Measurements from ENCODE around the gene TTC39C. TPM values are rescaled to one million over a fixed set of nuclear protein-coding genes. Genes with fewer than 3 reads are reported as not detected.

Gene TTC39C
- total and polyA plus RNA-seq, 2 experiments from 2014 or later: 69.4 to 136 TPM

- no peak for TF ChIP-seq EZH2phosphoT487 (IDR thresholded peaks at IDR 0.05; ENCODE audit: unreplicated experiment)
- TF ChIP-seq EZH2 (IDR thresholded peaks at IDR 0.05; ENCODE audit: low read depth, unreplicated experiment): no peak
- no peak for TF ChIP-seq CTCF (conservative IDR thresholded peaks at IDR 0.05; ENCODE audit: low read depth in 2 of 2)
These were observed 4.8 kb upstream of the TTC39C start (continued) for GRCh38 chr18:24009651-24010333.

- no peak overlapping the region for H3K27ac ChIP-seq (ENCODE audit: low read depth)
- H3K36me3 Mint-ChIP-seq (ENCODE audit: low read depth): no peaks in the 10 kb centered on the region; the same call in 2 of the 3 replicates
- H3K27me3 ChIP-seq (ENCODE audit: insufficient read depth): no peaks in the 10 kb centered on the region
- TF ChIP-seq ZNF331 (CRISPR knock-in tag; IDR thresholded peaks at IDR 0.05; ENCODE audit: low read depth): no peak
- peaks cover 9% of the 10 kb centered on the region for H3K27me3 Mint-ChIP-seq (ENCODE audit: insufficient read depth, low read depth, poor library complexity)
- H3F3A ChIP-seq (replicated peaks; ENCODE audit: low read depth): peaks cover 4% of the 10 kb centered on the region; the same call in 1 of the 2 replicates
- H3K36me3 ChIP-seq (ENCODE audit: insufficient read depth): no peaks in the 10 kb centered on the region
- H2AFZ ChIP-seq: no peak overlapping the region
- no peaks in the 10 kb centered on the region for H4K20me1 ChIP-seq (replicated peaks; ENCODE audit: insufficient read depth)
- peaks cover under 1% of the 10 kb centered on the region; the same call in 2 of the 3 replicates for H3K4me1 Mint-ChIP-seq
- H3K4me2 ChIP-seq: no peak overlapping the region
- DNase-seq (ENCODE audit: low spot score) (peak; percentile 24), ATAC-seq (no peak)
- H3K4me3 Mint-ChIP-seq: no peak overlapping the region
- no peaks in the 10 kb centered on the region; the same call in 1 of the 2 replicates for H3K9me2 ChIP-seq (ENCODE audit: insufficient read depth)
- H3K4me3 ChIP-seq: no peak overlapping the region
- peaks cover 10% of the 10 kb centered on the region for H3K79me2 ChIP-seq (replicated peaks; ENCODE audit: insufficient read depth)
- no peaks in the 10 kb centered on the region; the same call in 2 of the 3 replicates for H3K9me3 Mint-ChIP-seq
- H3K27ac Mint-ChIP-seq: no peak overlapping the region
- H3K4me1 ChIP-seq (ENCODE audit: insufficient read depth): peaks cover 8% of the 10 kb centered on the region
These were observed 3.9 kb upstream of the TTC39C start for GRCh38 chr18:24010673-24011072.

GRCh38 chr18:24011123-24011917 lies 3.2 kb upstream of the TTC39C start:
- no peaks in the 10 kb centered on the region; the same call in 1 of the 2 replicates for H3K9me2 ChIP-seq (ENCODE audit: insufficient read depth)
- Mint-ChIP-seq H3K9me3 (no peaks in the 10 kb centered on the region; the same call in 2 of the 3 replicates), H3K4me1 (peaks cover 7% of the 10 kb centered on the region), H3K27me3 (ENCODE audit: insufficient read depth, low read depth, poor library complexity) (peaks cover 11% of the 10 kb centered on the region), H3K4me3 (no peak overlapping the region), H3K36me3 (ENCODE audit: low read depth) (no peaks in the 10 kb centered on the region; the same call in 2 of the 3 replicates), H3K27ac (no peak overlapping the region)
- peaks cover 12% of the 10 kb centered on the region for H3K4me1 ChIP-seq (ENCODE audit: insufficient read depth)
- TF ChIP-seq JUNB (IDR thresholded peaks at IDR 0.05; ENCODE audit: unreplicated experiment): no peak
- no peak for TF ChIP-seq ZNF114 (CRISPR knock-in tag; IDR thresholded peaks at IDR 0.05)
- TF ChIP-seq REST (IDR thresholded peaks at IDR 0.05; ENCODE audit: unreplicated experiment): no peak
- no peak for TF ChIP-seq EZH2phosphoT487 (IDR thresholded peaks at IDR 0.05; ENCODE audit: unreplicated experiment)
- no peak for TF ChIP-seq ETS1 (IDR thresholded peaks at IDR 0.05)
- TF ChIP-seq POLR2AphosphoS5 (IDR thresholded peaks at IDR 0.05; ENCODE audit: low read depth): no peak
- H2AFZ ChIP-seq: peak overlapping the region; percentile 58; the same call in 1 of the 2 replicates
- H3K4me3 ChIP-seq: no peak overlapping the region
- H4K20me1 ChIP-seq (replicated peaks; ENCODE audit: insufficient read depth): no peaks in the 10 kb centered on the region
- H3F3A ChIP-seq (replicated peaks; ENCODE audit: low read depth): peaks cover 4% of the 10 kb centered on the region; the same call in 1 of the 2 replicates
- no peak for DNase-seq (ENCODE audit: low spot score)
- H3K36me3 ChIP-seq (ENCODE audit: insufficient read depth): no peaks in the 10 kb centered on the region
- ATAC-seq: no peak
- no peak overlapping the region; the same call in 1 of the 2 replicates for H3K4me2 ChIP-seq
- peaks cover 16% of the 10 kb centered on the region for H3K79me2 ChIP-seq (replicated peaks; ENCODE audit: insufficient read depth)
- H3K27me3 ChIP-seq (ENCODE audit: insufficient read depth): no peaks in the 10 kb centered on the region
- H3K27ac ChIP-seq (ENCODE audit: low read depth): peak overlapping the region; percentile 24; the same call in 1 of the 2 replicates

All from GM23338 (cell line).